Heart left ventricle (tissue), 13 donors: ENCODE measurements around the gene CCDC188.

Experiments used
- POLR2A ChIP-seq, 2 donors: fragments of 450-650 bp; IDR thresholded peaks; one replicate each; pipeline ENCODE4 v1.6.1; 2017; ENCODE audit warnings: antibody characterized with exemption in 2 of 2, mild to moderate bottlenecking in 2 of 2, moderate library complexity in 2 of 2
- TF ChIP-seq, protein P1 (sequence below), 12 donors: fragments of 200-600 bp; sonication (generic) in 4 of 12; IDR thresholded peaks; one replicate each; pipeline versions ENCODE4 v1.5.0 to v1.8.0; 2018 to 2022; ENCODE audit warnings: antibody characterized with exemption in 12 of 12, mild to moderate bottlenecking in 5 of 12
- donor health status: ischemic (EF 13 %, LVEDD 7.1; RV severe dilation, severe dysfunction).
- donor health status: DM: no; HTN: yes; CAD: no.
- donor health status: DM: no; HTN: no; CAD: no.
- donor health status: ischemic (EF 25% LVEDD 6.9; RV normal size, moderate dysfunction).
- donor health status: ischemic (EF 25% LVEDD 5.7; RV mildly dilated, moderate dysfunction).
- donor health status: ischemic (EF 35%, LVEDD 5.7; RV mildly dilated, moderate dysfunction).
- donor health status: nonischemic (EF 11% LVEDD 7.7; RV severe dilation, severe dysfunction).
- donor health status: DM: yes; HTN: yes; CAD: no.
- donor health status: PGD.
- donor health status: ischemic (EF 29% LVEDD 5.4; RV normal size, mild dysfunction).
- donor health status: nonischemic (EF 23%, LVEDD 6.1; RV moderate dilation, normal function).

DNA sequence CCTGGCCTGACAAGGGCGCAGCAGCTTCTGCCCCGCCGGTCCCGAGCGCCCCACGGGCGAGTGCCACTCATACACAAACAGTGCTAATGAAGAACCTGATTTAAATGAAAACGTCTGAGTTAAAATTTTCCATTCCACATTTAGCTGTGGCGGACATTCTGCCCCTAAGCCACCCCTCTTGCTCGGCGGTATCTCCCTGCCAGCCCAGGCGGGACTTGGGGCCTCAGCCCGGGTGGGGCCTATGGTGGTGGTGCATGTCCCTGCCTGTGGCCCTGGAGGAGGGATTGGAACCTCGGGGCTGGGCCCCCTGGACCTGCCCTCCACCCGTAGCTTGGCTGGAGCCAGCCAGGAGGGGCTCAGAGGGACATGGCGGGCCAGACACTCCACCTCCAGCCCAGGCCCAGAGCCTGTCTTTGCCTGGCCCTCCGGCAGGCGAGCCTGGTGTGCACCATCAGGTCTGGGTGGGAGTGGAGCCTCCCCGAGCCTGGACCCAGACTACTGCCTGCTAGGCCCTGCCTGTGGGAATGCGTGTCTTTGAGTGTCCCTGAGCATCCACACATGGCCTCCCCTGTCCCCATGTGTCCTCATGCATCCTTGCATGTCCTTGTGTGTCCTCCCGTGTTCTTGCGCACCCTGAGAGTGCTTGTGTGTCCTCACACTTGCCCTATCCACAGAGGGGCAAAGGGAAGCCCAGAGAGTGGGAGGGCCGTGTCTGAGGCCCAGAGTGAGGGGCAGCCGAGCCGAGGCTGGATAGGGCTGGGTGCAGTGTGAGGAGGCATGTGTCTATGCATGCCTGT lies 14.9 kb downstream of the CCDC188 start:
- TF ChIP-seq, protein P1, sequence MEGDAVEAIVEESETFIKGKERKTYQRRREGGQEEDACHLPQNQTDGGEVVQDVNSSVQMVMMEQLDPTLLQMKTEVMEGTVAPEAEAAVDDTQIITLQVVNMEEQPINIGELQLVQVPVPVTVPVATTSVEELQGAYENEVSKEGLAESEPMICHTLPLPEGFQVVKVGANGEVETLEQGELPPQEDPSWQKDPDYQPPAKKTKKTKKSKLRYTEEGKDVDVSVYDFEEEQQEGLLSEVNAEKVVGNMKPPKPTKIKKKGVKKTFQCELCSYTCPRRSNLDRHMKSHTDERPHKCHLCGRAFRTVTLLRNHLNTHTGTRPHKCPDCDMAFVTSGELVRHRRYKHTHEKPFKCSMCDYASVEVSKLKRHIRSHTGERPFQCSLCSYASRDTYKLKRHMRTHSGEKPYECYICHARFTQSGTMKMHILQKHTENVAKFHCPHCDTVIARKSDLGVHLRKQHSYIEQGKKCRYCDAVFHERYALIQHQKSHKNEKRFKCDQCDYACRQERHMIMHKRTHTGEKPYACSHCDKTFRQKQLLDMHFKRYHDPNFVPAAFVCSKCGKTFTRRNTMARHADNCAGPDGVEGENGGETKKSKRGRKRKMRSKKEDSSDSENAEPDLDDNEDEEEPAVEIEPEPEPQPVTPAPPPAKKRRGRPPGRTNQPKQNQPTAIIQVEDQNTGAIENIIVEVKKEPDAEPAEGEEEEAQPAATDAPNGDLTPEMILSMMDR (IDR thresholded peaks at IDR 0.05): no peak
- TF ChIP-seq POLR2A (IDR thresholded peaks at IDR 0.05): no peak
